ENCODE data around the gene CDA. TPM values are rescaled to one million over a fixed set of nuclear protein-coding genes. Genes with fewer than 3 reads are reported as not detected.

Gene CDA
- total RNA-seq, 5 donors from 2014 or later (not counting 1 experiment from before 2014, with no cell fraction given), result 0.35 TPM; not detected in 4

DNA sequence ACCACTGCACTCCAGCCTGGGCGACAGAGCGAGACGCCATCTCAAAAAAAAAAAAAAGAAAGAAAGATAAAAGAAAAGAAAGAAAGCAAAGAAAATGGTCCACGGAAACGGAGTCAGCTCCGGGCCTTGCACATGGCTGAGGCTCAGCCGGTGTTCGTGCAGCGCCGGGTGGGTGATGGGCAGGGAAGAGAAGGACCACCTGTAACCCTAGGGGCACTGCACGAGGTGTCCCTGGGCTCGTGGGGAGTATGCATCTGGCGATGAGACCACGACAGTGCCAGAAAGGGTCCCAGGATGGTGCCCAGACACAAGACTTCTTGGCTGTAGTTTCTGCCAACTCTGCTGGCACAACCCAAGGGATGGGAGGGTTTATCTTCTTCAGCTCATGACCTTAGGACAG, 5.8 kb downstream of the CDA start:
- H3K36me3 ChIP-seq (ENCODE audit: control insufficient read depth in 2 of 2, extremely low read depth in 1 of 2, insufficient read depth in 1 of 2, low read length in 1 of 2), result no peaks in the 10 kb centered on the region
- H3K4me3 Mint-ChIP-seq, result no peak overlapping the region
- no peak overlapping the region for H3K27ac Mint-ChIP-seq
- H3K9me3 ChIP-seq, result no peaks in the 10 kb centered on the region
- ATAC-seq (replicated peaks in 1 of 4) (no peak), DNase-seq (no peak)
- ChIA-PET CTCF (no interaction called here), POLR2A (no interaction called here)
- H3K27me3 ChIP-seq (replicated peaks in 1 of 2; ENCODE audit: control insufficient read depth in 2 of 2, extremely low read depth in 1 of 2, insufficient read depth in 2 of 2, low read length in 1 of 2), result peaks cover 0 to 48% of the 10 kb centered on the region in 2 experiments
- 86% methylated on average over 14 of the region's 14 CpGs for WGBS (ENCODE audit: insufficient coverage)
- H3K27ac ChIP-seq (ENCODE audit: low read length), result no peak overlapping the region
- H3K9me3 Mint-ChIP-seq, result no peaks in the 10 kb centered on the region
- H3K36me3 Mint-ChIP-seq, result no peaks in the 10 kb centered on the region
- no peak overlapping the region for H3K4me3 ChIP-seq (ENCODE audit: control insufficient read depth in 1 of 2, extremely low read depth in 1 of 2, low read length in 1 of 2)
- H3K4me1 Mint-ChIP-seq, result peaks cover 0 to 3% (median 0%) of the 10 kb centered on the region in 3 donors
- H3K4me1 ChIP-seq (ENCODE audit: control insufficient read depth in 1 of 2, extremely low read depth in 1 of 2, insufficient read depth in 2 of 2, low read length in 2 of 2), result no peaks in the 10 kb centered on the region
- peaks cover 26 to 42% of the 10 kb centered on the region in 2 donors for H3K27me3 Mint-ChIP-seq

DNA sequence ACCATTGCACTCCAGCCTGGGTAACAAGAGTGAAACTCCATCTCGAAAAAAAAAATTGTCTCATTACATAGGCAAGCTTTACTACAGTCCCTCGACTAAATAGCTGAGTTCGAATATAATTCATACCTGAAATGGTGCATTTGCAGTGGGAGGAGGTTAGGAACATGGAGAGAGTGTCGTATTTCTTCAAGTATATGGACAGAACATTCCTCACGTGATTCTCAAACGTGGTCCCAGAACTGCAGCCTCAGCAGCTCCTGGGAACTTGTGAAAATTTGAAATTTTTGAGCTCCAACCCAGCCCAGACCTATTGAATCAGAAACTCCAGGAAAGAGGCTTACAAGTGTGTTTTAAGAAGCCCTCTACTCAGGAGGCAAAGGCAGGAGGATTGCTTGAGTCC, 7.2 kb downstream of the CDA start:
- Mint-ChIP-seq H3K36me3 (no peaks in the 10 kb centered on the region), H3K4me3 (no peak overlapping the region), H3K27me3 (peaks cover 15 to 29% of the 10 kb centered on the region in 2 donors), H3K27ac (no peak overlapping the region), H3K9me3 (no peaks in the 10 kb centered on the region), H3K4me1 (no peaks in the 10 kb centered on the region)
- DNase-seq (no peak), ATAC-seq (replicated peaks in 1 of 4) (no peak)
- ChIA-PET CTCF (interaction anchor here in 1 of 2 donors (0.6 kb wide), 1 partner anchor 566 kb away, joined by 4 read pairs; no protein-coding TSS in a partner anchor), POLR2A (interaction anchor here (0.6 kb wide), 3 partner anchors 14 to 723 kb away, joined by 3 to 11 read pairs (median 6); no protein-coding TSS in a partner anchor)
- H3K27me3 ChIP-seq (replicated peaks in 1 of 2; ENCODE audit: control insufficient read depth in 2 of 2, extremely low read depth in 1 of 2, insufficient read depth in 2 of 2, low read length in 1 of 2), result peaks cover 0 to 43% of the 10 kb centered on the region in 2 experiments
- no CpG with 5 or more reads among the region's 6 CpGs for WGBS (ENCODE audit: insufficient coverage)
- no peak overlapping the region for H3K4me3 ChIP-seq (ENCODE audit: control insufficient read depth in 1 of 2, extremely low read depth in 1 of 2, low read length in 1 of 2)
- no peak overlapping the region for H3K27ac ChIP-seq (ENCODE audit: low read length)
- H3K4me1 ChIP-seq (ENCODE audit: control insufficient read depth in 1 of 2, extremely low read depth in 1 of 2, insufficient read depth in 2 of 2, low read length in 2 of 2), result no peaks in the 10 kb centered on the region
- no peaks in the 10 kb centered on the region for H3K9me3 ChIP-seq
- no peaks in the 10 kb centered on the region for H3K36me3 ChIP-seq (ENCODE audit: control insufficient read depth in 2 of 2, extremely low read depth in 1 of 2, insufficient read depth in 1 of 2, low read length in 1 of 2)

DNA sequence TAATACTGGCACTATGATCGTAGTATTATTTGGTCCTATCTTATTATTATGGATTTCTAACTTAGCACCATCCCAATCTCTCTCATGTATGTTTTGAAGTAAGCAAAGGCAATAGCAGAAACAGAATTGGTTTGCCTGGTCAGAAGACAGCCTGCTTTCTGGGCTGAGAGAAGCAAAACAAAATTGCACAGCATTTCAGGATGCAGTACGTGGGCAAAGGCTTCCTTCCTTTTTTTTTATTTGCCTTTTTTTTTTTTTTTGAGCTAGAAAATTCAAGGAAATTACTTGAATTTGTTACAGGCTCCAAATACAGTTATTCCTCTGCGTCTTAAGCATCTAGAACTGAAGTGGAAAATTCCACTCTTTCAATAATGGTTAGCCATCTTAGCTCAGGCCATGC, 8.8 kb downstream of the CDA start:
- no peaks in the 10 kb centered on the region for H3K4me1 Mint-ChIP-seq
- POLR2A ChIA-PET, result no interaction called here
- no peaks in the 10 kb centered on the region for H3K9me3 Mint-ChIP-seq
- H3K27ac Mint-ChIP-seq, result no peak overlapping the region
- Histone ChIP-seq H3K9me3 (no peaks in the 10 kb centered on the region), H3K4me1 (ENCODE audit: control insufficient read depth in 1 of 2, extremely low read depth in 1 of 2, insufficient read depth in 2 of 2, low read length in 2 of 2) (no peaks in the 10 kb centered on the region), H3K4me3 (ENCODE audit: control insufficient read depth in 1 of 2, extremely low read depth in 1 of 2, low read length in 1 of 2) (no peak overlapping the region), H3K27ac (ENCODE audit: low read length) (no peak overlapping the region), H3K36me3 (ENCODE audit: control insufficient read depth in 2 of 2, extremely low read depth in 1 of 2, insufficient read depth in 1 of 2, low read length in 1 of 2) (no peaks in the 10 kb centered on the region), H3K27me3 (replicated peaks in 1 of 2; ENCODE audit: control insufficient read depth in 2 of 2, extremely low read depth in 1 of 2, insufficient read depth in 2 of 2, low read length in 1 of 2) (peaks cover 0 to 34% of the 10 kb centered on the region in 2 experiments)
- peaks cover 4 to 18% of the 10 kb centered on the region in 2 donors for H3K27me3 Mint-ChIP-seq
- H3K36me3 Mint-ChIP-seq, result no peaks in the 10 kb centered on the region
- WGBS (ENCODE audit: insufficient coverage), result no CpG with 5 or more reads among the region's 3 CpGs
- CTCF ChIA-PET, result interaction anchor here in 1 of 2 donors (0.6 kb wide), 2 partner anchors 17 to 632 kb away, joined by 4 read pairs; no protein-coding TSS in a partner anchor
- ATAC-seq (replicated peaks in 1 of 4), result no peak
- no peak for DNase-seq
- H3K4me3 Mint-ChIP-seq, result no peak overlapping the region

DNA sequence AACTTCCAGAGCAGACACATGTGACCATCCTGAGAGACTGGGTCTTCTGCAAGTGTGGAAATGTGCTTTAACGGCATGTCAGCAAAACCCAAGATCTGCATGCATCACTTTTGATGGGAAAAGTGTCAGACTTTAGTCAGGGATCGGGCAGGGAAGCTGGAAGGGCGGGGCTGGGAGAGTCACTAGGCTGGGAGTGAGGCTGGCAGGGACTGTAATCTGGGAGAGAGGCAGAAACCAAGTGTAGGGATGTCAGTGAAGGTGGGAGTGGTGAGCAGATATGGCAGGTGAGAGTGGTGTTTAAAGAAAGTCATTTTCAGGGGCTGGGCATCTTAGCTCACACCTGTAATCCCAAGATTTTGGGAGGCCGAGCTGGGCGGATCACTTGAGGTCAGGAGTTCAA, 11.3 kb downstream of the CDA start:
- no peak overlapping the region for H3K4me3 ChIP-seq (ENCODE audit: control insufficient read depth in 1 of 2, extremely low read depth in 1 of 2, low read length in 1 of 2)
- DNase-seq (no peak), ATAC-seq (replicated peaks in 1 of 4) (no peak)
- no peaks in the 10 kb centered on the region for H3K4me1 Mint-ChIP-seq
- H3K27me3 Mint-ChIP-seq, result peaks cover 3% of the 10 kb centered on the region in 2 donors
- no peaks in the 10 kb centered on the region for H3K9me3 ChIP-seq
- WGBS (ENCODE audit: insufficient coverage), result 78% methylated on average over 4 of the region's 5 CpGs
- H3K27ac Mint-ChIP-seq, result no peak overlapping the region
- no peak overlapping the region for H3K4me3 Mint-ChIP-seq
- H3K36me3 Mint-ChIP-seq, result no peaks in the 10 kb centered on the region
- H3K27me3 ChIP-seq (replicated peaks in 1 of 2; ENCODE audit: control insufficient read depth in 2 of 2, extremely low read depth in 1 of 2, insufficient read depth in 2 of 2, low read length in 1 of 2), result peaks cover 0 to 20% of the 10 kb centered on the region in 2 experiments
- H3K36me3 ChIP-seq (ENCODE audit: control insufficient read depth in 2 of 2, extremely low read depth in 1 of 2, insufficient read depth in 1 of 2, low read length in 1 of 2), result no peaks in the 10 kb centered on the region
- CTCF ChIA-PET, result no interaction called here
- POLR2A ChIA-PET, result no interaction called here
- H3K27ac ChIP-seq (ENCODE audit: low read length), result no peak overlapping the region
- no peaks in the 10 kb centered on the region for H3K4me1 ChIP-seq (ENCODE audit: control insufficient read depth in 1 of 2, extremely low read depth in 1 of 2, insufficient read depth in 2 of 2, low read length in 2 of 2)
- no peaks in the 10 kb centered on the region for H3K9me3 Mint-ChIP-seq

DNA sequence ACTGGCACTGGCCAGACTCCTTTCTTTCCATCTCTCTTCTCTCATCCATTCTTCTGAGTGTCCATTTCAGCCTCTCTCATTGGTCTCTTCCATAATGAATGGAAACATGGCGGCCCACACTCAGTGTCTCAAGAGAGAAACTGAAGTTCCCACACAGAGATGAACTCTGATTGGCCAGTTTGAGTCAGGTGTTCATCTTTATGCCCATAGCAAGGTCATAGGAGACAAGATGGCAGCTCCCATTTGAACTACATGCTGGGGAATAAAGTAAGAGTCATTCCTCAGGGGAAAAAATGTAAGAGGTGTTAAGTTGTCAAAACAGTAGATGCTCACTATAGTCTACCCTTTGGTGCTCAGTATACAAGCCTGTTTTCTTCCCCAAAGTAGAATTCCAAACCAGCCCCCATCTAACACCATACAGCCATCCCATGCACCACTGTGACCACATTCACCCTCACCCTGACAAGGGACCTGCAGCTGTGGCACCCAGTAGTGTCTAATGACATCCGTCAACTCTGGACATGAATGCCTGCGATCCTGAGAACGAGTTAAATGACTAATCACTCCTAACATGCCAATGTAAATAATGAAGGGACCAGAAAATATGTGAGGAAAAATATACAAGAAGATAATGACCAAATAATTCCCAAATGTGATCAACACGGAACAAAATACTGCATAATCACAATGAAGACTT, 12.4 kb downstream of the CDA start:
- H3K36me3 Mint-ChIP-seq, result no peaks in the 10 kb centered on the region
- no peak for DNase-seq
- H3K9me3 ChIP-seq, result no peaks in the 10 kb centered on the region
- H3K4me3 ChIP-seq (ENCODE audit: control insufficient read depth in 1 of 2, extremely low read depth in 1 of 2, low read length in 1 of 2), result no peak overlapping the region
- H3K27ac Mint-ChIP-seq, result no peak overlapping the region
- H3K4me1 Mint-ChIP-seq, result no peaks in the 10 kb centered on the region
- H3K27ac ChIP-seq (ENCODE audit: low read length), result no peak overlapping the region
- peaks cover 2 to 5% of the 10 kb centered on the region in 2 donors for H3K27me3 Mint-ChIP-seq
- H3K36me3 ChIP-seq (ENCODE audit: control insufficient read depth in 2 of 2, extremely low read depth in 1 of 2, insufficient read depth in 1 of 2, low read length in 1 of 2), result no peaks in the 10 kb centered on the region
- peaks cover 0 to 14% of the 10 kb centered on the region in 2 experiments for H3K27me3 ChIP-seq (replicated peaks in 1 of 2; ENCODE audit: control insufficient read depth in 2 of 2, extremely low read depth in 1 of 2, insufficient read depth in 2 of 2, low read length in 1 of 2)
- no peaks in the 10 kb centered on the region for H3K4me1 ChIP-seq (ENCODE audit: control insufficient read depth in 1 of 2, extremely low read depth in 1 of 2, insufficient read depth in 2 of 2, low read length in 2 of 2)
- ChIA-PET POLR2A (no interaction called here), CTCF (no interaction called here)
- H3K9me3 Mint-ChIP-seq, result no peaks in the 10 kb centered on the region
- no peak for ATAC-seq (replicated peaks in 1 of 4)
- no peak overlapping the region for H3K4me3 Mint-ChIP-seq
- 78% methylated on average over 1 of the region's 5 CpGs for WGBS (ENCODE audit: insufficient coverage)

DNA sequence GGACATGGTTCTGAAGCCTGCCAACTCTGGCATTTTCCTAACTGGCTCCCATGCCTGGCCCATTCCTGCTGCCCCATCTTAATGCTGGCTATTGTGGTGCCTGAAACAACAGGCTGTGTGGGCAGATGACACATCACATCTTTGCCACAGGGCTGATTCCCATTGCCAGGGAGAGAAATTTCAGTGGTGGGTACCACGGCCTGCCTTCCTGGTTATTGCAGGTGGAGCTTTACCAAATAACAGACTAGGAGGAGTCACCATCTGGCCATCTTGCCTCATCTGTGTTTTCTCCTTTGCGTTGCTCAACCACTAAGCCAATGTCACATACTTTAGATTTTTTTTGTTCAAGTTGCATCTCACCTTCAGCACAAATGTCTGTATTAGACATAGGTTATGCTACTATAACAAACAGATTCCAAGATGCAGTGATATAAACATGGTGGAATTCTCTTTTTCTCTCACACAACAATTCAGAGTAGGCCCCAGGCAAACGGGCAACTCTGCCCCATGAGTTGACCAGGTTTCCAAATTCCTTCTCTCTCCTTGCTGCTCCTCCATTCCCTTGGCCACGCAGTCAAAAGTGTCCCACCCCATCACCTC, 14.1 kb downstream of the CDA start:
- Mint-ChIP-seq H3K27ac (no peak overlapping the region), H3K27me3 (peaks cover 7 to 11% of the 10 kb centered on the region in 2 donors), H3K9me3 (no peaks in the 10 kb centered on the region), H3K4me3 (no peak overlapping the region), H3K36me3 (no peaks in the 10 kb centered on the region), H3K4me1 (no peaks in the 10 kb centered on the region)
- WGBS (ENCODE audit: insufficient coverage), result 100% methylated on average over 1 of the region's 4 CpGs
- Histone ChIP-seq H3K4me3 (ENCODE audit: control insufficient read depth in 1 of 2, extremely low read depth in 1 of 2, low read length in 1 of 2) (no peak overlapping the region), H3K36me3 (ENCODE audit: control insufficient read depth in 2 of 2, extremely low read depth in 1 of 2, insufficient read depth in 1 of 2, low read length in 1 of 2) (no peaks in the 10 kb centered on the region), H3K27ac (ENCODE audit: low read length) (no peak overlapping the region), H3K4me1 (ENCODE audit: control insufficient read depth in 1 of 2, extremely low read depth in 1 of 2, insufficient read depth in 2 of 2, low read length in 2 of 2) (no peaks in the 10 kb centered on the region), H3K9me3 (no peaks in the 10 kb centered on the region), H3K27me3 (replicated peaks in 1 of 2; ENCODE audit: control insufficient read depth in 2 of 2, extremely low read depth in 1 of 2, insufficient read depth in 2 of 2, low read length in 1 of 2) (peaks cover 0 to 17% of the 10 kb centered on the region in 2 experiments)
- CTCF ChIA-PET, result no interaction called here
- POLR2A ChIA-PET, result no interaction called here
- DNase-seq, result no peak
- ATAC-seq (replicated peaks in 1 of 4), result no peak

All from T-cell (primary cell).